Smooth muscle cell (in vitro differentiated cells): Measurements from ENCODE around the gene DUSP14. TPM values are rescaled to one million over a fixed set of nuclear protein-coding genes. Genes with fewer than 3 reads are reported as not detected.
A peak's percentile ranks its signal among the peaks of the same experiment; 100 is the strongest.

ENCODE experiments used
- DNase-seq: peaks from one replicate; lab custom pipeline; 2025; ENCODE audit not compliant: unreplicated experiment; lab: John Stamatoyannopoulos, UW
- H2AFZ ChIP-seq: fragments of 200-600 bp; sonication (generic); 2 replicates; pipeline ENCODE4 v1.6.0; 2016; ENCODE audit warnings: antibody characterized with exemption, low read depth, mild to moderate bottlenecking
- H3F3A ChIP-seq: fragments of 200-600 bp; sonication (generic); 2 replicates; pipeline ENCODE4 v1.6.0; 2017; ENCODE audit warnings: antibody characterized with exemption, low read depth
- H3K27ac ChIP-seq: fragments of 200-600 bp; sonication (generic); 2 replicates; pipeline ENCODE4 v1.5.1; 2016; ENCODE audit warnings: low read depth, mild to moderate bottlenecking
- H3K27me3 ChIP-seq: fragments of 200-600 bp; sonication (generic); 2 replicates; pipeline ENCODE4 v1.6.1; 2016; ENCODE audit warnings: low read depth, mild to moderate bottlenecking
- H3K36me3 ChIP-seq: fragments of 200-600 bp; sonication (generic); 2 replicates; pipeline ENCODE4 v1.5.1; 2016; ENCODE audit warnings: low read depth
- H3K4me1 ChIP-seq: fragments of 200-600 bp; sonication (generic); 2 replicates; pipeline ENCODE4 v1.5.1; 2016; ENCODE audit warnings: low read depth
- H3K4me2 ChIP-seq: fragments of 200-600 bp; sonication (generic); 2 replicates; pipeline ENCODE4 v1.6.0; 2016; ENCODE audit warnings: mild to moderate bottlenecking
- H3K4me3 ChIP-seq: fragments of 200-600 bp; sonication (generic); 2 replicates; pipeline ENCODE4 v1.5.1; 2016; ENCODE audit warnings: mild to moderate bottlenecking
- H3K79me2 ChIP-seq: fragments of 200-600 bp; sonication (generic); 2 replicates; pipeline ENCODE4 v1.6.0; 2016; ENCODE audit warnings: low read depth, mild to moderate bottlenecking
- H3K9ac ChIP-seq: fragments of 200-600 bp; sonication (generic); 2 replicates; pipeline ENCODE4 v1.6.0; 2016; ENCODE audit warnings: low read depth
- H3K9me3 ChIP-seq: fragments of 200-600 bp; sonication (generic); replicated peaks from 2 replicates; pipeline ENCODE4 v1.5.1; 2016; ENCODE audit warnings: low read depth
- H4K20me1 ChIP-seq: fragments of 200-600 bp; sonication (generic); 2 replicates; pipeline ENCODE4 v1.6.0; 2016; ENCODE audit warnings: low read depth
- CTCF ChIP-seq: fragments of 200-600 bp; sonication (generic); IDR thresholded peaks from 2 replicates; pipeline ENCODE4 v1.5.1; 2017; ENCODE audit warnings: borderline replicate concordance, mild to moderate bottlenecking, antibody characterized with exemption; ENCODE audit not compliant: insufficient read depth, poor library complexity, severe bottlenecking
- WGBS: methylation state at CpG from one replicate; pipeline ENCODE4 v1.1.7; 2016; ENCODE audit warnings: low lambda C conversion rate; 5-methylcytosine and 5-hydroxymethylcytosine counted together
- polyA plus RNA-seq: library from polyadenylated mRNA; unstranded; fragments of >200 nt; fragmentation: Nextera tagmentation; extraction: Ambion mirVana; gene quantifications from 2 replicates; pipeline ENCODE4 v1.2.1, GENCODE V29; 2016
- total RNA-seq: library from RNA; depleted of rRNA; stranded (reverse); fragments of >200 nt; gene quantifications from 2 replicates; pipeline ENCODE4 v1.2.3, GENCODE V29; 2014

Gene DUSP14
- total and polyA plus RNA-seq, 2 experiments from 2014 or later: 40.4 to 47.1 TPM

GRCh38 chr17:37512442-37513068 is 22.9 kb downstream of the DUSP14 start:
- WGBS: 93% methylated on average over 24 of the region's 24 CpGs
- H3K4me3 ChIP-seq: no peak overlapping the region
- H3K9me3 ChIP-seq: no peaks in the 10 kb centered on the region
- DNase-seq: no peak
- H3K27me3 ChIP-seq: no peaks in the 10 kb centered on the region
- TF ChIP-seq CTCF: no peak
- H3K79me2 ChIP-seq: peaks cover 32% of the 10 kb centered on the region
- H3K4me2 ChIP-seq: no peak overlapping the region
- peaks cover 6% of the 10 kb centered on the region for H3F3A ChIP-seq
- H2AFZ ChIP-seq: no peak overlapping the region
- H3K27ac ChIP-seq: no peak overlapping the region
- peaks cover 6% of the 10 kb centered on the region for H3K36me3 ChIP-seq
- H4K20me1 ChIP-seq: peaks cover 63% of the 10 kb centered on the region
- no peaks in the 10 kb centered on the region for H3K4me1 ChIP-seq
- H3K9ac ChIP-seq: no peak overlapping the region

GRCh38 chr17:37513711-37514110 is 24.0 kb downstream of the DUSP14 start:
- Histone ChIP-seq H3K9ac (no peak overlapping the region), H3K4me3 (no peak overlapping the region), H3K27me3 (no peaks in the 10 kb centered on the region), H4K20me1 (peaks cover 52% of the 10 kb centered on the region), H3K9me3 (no peaks in the 10 kb centered on the region), H2AFZ (no peak overlapping the region), H3K4me2 (no peak overlapping the region), H3K36me3 (peaks cover 6% of the 10 kb centered on the region), H3K79me2 (peaks cover 23% of the 10 kb centered on the region), H3K4me1 (no peaks in the 10 kb centered on the region), H3K27ac (no peak overlapping the region), H3F3A (peaks cover 6% of the 10 kb centered on the region)
- 88% methylated on average over 10 of the region's 10 CpGs for WGBS
- no peak for DNase-seq
- TF ChIP-seq CTCF: no peak

GRCh38 chr17:37516127-37516571 is 26.5 kb downstream of the DUSP14 start:
- Histone ChIP-seq H3K36me3 (peaks cover 6% of the 10 kb centered on the region), H3K4me2 (peak overlapping the region; percentile 19)
- 77% methylated on average over 6 of the region's 6 CpGs for WGBS

More at GRCh38 chr17:37516127-37516571, 26.5 kb downstream of the DUSP14 start:
- H3K27ac ChIP-seq: peak overlapping the region; percentile 46
- TF ChIP-seq CTCF: no peak
- H3K79me2 ChIP-seq: peaks cover 5% of the 10 kb centered on the region
- peaks cover 33% of the 10 kb centered on the region for H4K20me1 ChIP-seq
- H3K9ac ChIP-seq: no peak overlapping the region
- H3K4me3 ChIP-seq: no peak overlapping the region
- H2AFZ ChIP-seq: no peak overlapping the region
- no peaks in the 10 kb centered on the region for H3K4me1 ChIP-seq
- no peaks in the 10 kb centered on the region for H3K27me3 ChIP-seq
- no peak for DNase-seq
- H3F3A ChIP-seq: peaks cover 6% of the 10 kb centered on the region
- H3K9me3 ChIP-seq: no peaks in the 10 kb centered on the region
